Lung (tissue), 12 donors: ENCODE results near the gene PAGE1. TPM values are rescaled to one million over a fixed set of nuclear protein-coding genes. Genes with fewer than 3 reads are reported as not detected.

Experiments
- ATAC-seq: fragments of 200-7000 bp; cut with Tn5 transposase; one replicate; pipeline ENCODE4 v1.9.1; 2020; ENCODE audit warnings: moderate number of reproducible peaks; ENCODE audit not compliant: insufficient read depth, low FRiP score
- DNase-seq, 3 donors: peaks; one replicate each; pipeline ENCODE4 v3.0.0-alpha.2; 2013 to 2017
- H3K27ac ChIP-seq, 2 donors: one replicate each; pipeline ENCODE4 v1.5.1; 2013; ENCODE audit warnings: mild to moderate bottlenecking in 2 of 2, moderate library complexity in 2 of 2, control low read depth in 1 of 2, inconsistent platforms in 1 of 2, low read depth in 1 of 2, low read length in 1 of 2
- H3K27me3 ChIP-seq, 3 donors: one replicate each; pipeline ENCODE4 v1.5.1; 2013; ENCODE audit warnings: low read length in 2 of 3; ENCODE audit not compliant: control insufficient read depth in 3 of 3, insufficient read depth in 3 of 3
- H3K36me3 ChIP-seq, 4 donors: one replicate each; pipeline ENCODE4 v1.5.1; 2013; ENCODE audit warnings: low read length in 4 of 4, mild to moderate bottlenecking in 1 of 4, moderate library complexity in 1 of 4; ENCODE audit not compliant: control insufficient read depth in 4 of 4, insufficient read depth in 4 of 4
- H3K4me1 ChIP-seq, 5 donors: one replicate each; pipeline ENCODE4 v1.5.1; 2013; ENCODE audit warnings: low read length in 5 of 5, mild to moderate bottlenecking in 2 of 5, moderate library complexity in 1 of 5; ENCODE audit not compliant: control insufficient read depth in 5 of 5, insufficient read depth in 5 of 5
- H3K4me3 ChIP-seq: one replicate; pipeline ENCODE4 v1.5.1; 2013; ENCODE audit warnings: mild to moderate bottlenecking, control low read depth, moderate library complexity
- H3K9ac ChIP-seq, 2 donors: one replicate each; pipeline ENCODE4 v1.5.1; 2013; ENCODE audit warnings: low read length in 2 of 2, control low read depth in 1 of 2; ENCODE audit not compliant: insufficient read depth in 1 of 2
- H3K9me3 ChIP-seq, 4 donors: one replicate each; pipeline ENCODE4 v1.5.1; 2013; ENCODE audit warnings: low read length in 3 of 4, mild to moderate bottlenecking in 1 of 4, moderate library complexity in 1 of 4; ENCODE audit not compliant: control insufficient read depth in 4 of 4, insufficient read depth in 3 of 4
- WGBS, 2 donors: extraction: QIAGEN DNeasy Blood & Tissue Kit; methylation state at CpG; one replicate each; pipeline ENCODE4 v1.1.7; 2013; 5-methylcytosine and 5-hydroxymethylcytosine counted together
- polyA plus RNA-seq, 2 donors: library from polyadenylated mRNA; stranded (reverse); fragments of 200-250 nt; gene quantifications; one replicate each; pipeline ENCODE4 v1.2.1, GENCODE V29; 2013
- total RNA-seq, 2 donors: library from RNA; depleted of rRNA in 1 of 2; stranded (reverse); fragments of >200 nt in 1 of 2; gene quantifications; one replicate each; pipeline ENCODE4 v1.2.1, GENCODE V29; 2014 to 2021
- TF ChIP-seq, protein P1 (sequence below): IDR thresholded peaks from 2 replicates; pipeline ENCODE4 v1.5.1; 2012; ENCODE audit warnings: mild to moderate bottlenecking; ENCODE audit errors: control extremely low read depth, extremely low read depth
- donor health status: control.
- donor health status: control.
- donor health status: Bipolar disorder and iron deficiency.
- donor health status: healthy.
- donor health status: DM: yes; HTN: yes; CAD: no.

PAGE1 gene
- total and polyA plus RNA-seq, 4 donors, result not detected

DNA sequence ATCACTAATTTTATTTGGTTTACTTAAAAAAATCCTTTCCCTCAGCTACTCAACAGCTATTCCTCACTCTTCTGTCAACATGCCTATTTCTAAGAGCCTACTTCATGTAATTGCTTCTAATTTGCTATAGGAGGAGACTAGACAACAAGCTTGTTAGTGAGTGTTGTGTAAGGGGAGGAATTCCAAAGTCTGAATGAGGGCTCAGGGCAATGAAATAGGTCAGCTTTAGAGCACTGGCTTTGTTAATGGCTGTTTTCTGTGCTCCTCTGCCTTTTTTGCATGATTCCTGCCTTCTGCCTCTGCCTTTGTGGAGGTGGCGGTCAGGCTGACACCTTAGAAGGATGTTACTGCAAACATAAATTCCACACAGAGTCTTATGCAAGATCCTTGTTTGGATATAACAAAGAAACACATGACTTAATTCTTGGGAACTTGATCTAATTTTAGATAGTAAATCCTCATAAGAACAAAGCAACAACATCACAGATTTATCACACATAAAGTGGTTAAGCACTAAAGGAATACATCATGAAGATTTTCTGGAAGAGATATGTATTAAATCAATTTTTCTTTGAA, 15.0 kb upstream of the PAGE1 start:
- ATAC-seq (no peak), DNase-seq (no peak)
- H3K27me3 ChIP-seq, result peaks cover 0 to 6% (median 0%) of the 10 kb centered on the region in 3 donors
- no peak overlapping the region for H3K9ac ChIP-seq
- no peak overlapping the region for H3K4me3 ChIP-seq
- no peaks in the 10 kb centered on the region for H3K9me3 ChIP-seq
- 72 to 79% methylated on average over 1 of the region's 1 CpG for WGBS, 2 donors
- H3K36me3 ChIP-seq, result no peaks in the 10 kb centered on the region
- no peaks in the 10 kb centered on the region for H3K4me1 ChIP-seq
- TF ChIP-seq, protein P1, sequence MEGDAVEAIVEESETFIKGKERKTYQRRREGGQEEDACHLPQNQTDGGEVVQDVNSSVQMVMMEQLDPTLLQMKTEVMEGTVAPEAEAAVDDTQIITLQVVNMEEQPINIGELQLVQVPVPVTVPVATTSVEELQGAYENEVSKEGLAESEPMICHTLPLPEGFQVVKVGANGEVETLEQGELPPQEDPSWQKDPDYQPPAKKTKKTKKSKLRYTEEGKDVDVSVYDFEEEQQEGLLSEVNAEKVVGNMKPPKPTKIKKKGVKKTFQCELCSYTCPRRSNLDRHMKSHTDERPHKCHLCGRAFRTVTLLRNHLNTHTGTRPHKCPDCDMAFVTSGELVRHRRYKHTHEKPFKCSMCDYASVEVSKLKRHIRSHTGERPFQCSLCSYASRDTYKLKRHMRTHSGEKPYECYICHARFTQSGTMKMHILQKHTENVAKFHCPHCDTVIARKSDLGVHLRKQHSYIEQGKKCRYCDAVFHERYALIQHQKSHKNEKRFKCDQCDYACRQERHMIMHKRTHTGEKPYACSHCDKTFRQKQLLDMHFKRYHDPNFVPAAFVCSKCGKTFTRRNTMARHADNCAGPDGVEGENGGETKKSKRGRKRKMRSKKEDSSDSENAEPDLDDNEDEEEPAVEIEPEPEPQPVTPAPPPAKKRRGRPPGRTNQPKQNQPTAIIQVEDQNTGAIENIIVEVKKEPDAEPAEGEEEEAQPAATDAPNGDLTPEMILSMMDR, result no peak
- no peak overlapping the region for H3K27ac ChIP-seq

DNA sequence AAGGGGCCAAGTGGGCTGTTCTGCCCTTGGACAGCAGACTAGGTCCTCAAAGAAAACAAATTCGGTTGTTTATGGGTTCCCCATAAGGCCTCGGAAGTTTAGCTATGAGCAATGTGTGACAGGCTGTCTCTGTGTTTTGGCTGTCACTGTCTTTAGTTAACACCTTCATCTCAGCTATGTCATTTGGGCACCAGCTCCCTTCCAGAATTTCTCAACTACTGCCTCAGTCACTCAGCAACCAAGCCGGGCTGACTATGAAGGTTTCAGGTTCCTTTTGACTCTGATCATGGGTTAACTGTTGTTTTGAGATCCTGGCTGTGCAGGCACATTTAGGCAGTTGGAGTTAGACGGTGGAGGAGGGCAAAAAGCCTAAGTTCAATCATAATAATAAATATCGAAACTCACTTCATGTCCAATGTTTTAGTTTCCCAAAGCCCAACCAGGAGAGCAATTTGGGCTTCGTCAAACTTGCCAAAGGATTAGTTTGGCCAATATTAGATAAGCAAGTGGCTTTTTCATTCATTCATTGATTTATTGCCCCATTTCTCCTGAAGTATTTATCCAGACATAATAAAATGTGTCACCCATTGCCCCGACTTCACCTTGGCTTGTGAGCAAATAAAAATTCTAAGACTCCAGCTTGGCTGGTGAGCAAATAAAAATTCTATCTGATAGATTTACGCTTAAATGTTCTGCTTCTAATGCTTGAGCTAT, 9.1 kb upstream of the PAGE1 start:
- Histone ChIP-seq H3K4me3 (no peak overlapping the region), H3K9me3 (no peaks in the 10 kb centered on the region), H3K4me1 (no peaks in the 10 kb centered on the region), H3K27ac (no peak overlapping the region), H3K36me3 (no peaks in the 10 kb centered on the region), H3K9ac (no peak overlapping the region), H3K27me3 (peaks cover 0 to 12% (median 4%) of the 10 kb centered on the region in 3 donors)
- WGBS, 2 donors, result 62 to 87% methylated on average over 8 of the region's 8 CpGs
- TF ChIP-seq, protein P1, result no peak
- DNase-seq (no peak), ATAC-seq (no peak)

DNA sequence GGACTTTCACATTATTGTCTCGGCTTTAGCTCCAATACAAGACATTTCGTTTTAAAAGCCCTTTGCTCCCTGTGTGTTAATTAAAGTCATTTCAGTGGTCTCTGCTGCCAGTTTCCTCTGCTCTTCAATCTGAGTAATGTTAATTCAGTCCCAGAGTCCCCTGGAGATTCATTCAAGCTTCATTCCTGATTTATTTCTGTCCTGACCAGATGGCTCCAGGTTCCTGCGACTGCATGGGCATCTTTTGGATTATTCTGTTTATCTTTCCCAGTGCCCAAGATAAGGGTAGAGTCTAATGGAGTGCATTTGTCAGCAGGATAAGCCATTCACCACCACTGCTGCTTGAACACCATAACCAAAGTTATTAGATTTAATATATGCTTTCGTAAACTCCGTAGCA, 6.1 kb upstream of the PAGE1 start:
- no peak overlapping the region for H3K4me3 ChIP-seq
- 54 to 82% methylated on average over 5 of the region's 5 CpGs for WGBS, 2 donors
- no peak overlapping the region for H3K27ac ChIP-seq
- no peak overlapping the region for H3K9ac ChIP-seq
- no peak for ATAC-seq
- no peaks in the 10 kb centered on the region for H3K9me3 ChIP-seq
- no peaks in the 10 kb centered on the region for H3K36me3 ChIP-seq
- no peaks in the 10 kb centered on the region for H3K4me1 ChIP-seq
- no peak for DNase-seq
- H3K27me3 ChIP-seq, result peaks cover 0 to 7% (median 4%) of the 10 kb centered on the region in 3 donors
- TF ChIP-seq, protein P1, result no peak
